Mesenchymal stem cell (in vitro differentiated cells and primary cell): ENCODE results near the gene ATP1A2.

Source experiments
- DNase-seq: peaks from one replicate; pipeline ENCODE4 v3.0.0-alpha.2; 2013
- H2AFZ ChIP-seq: one replicate; pipeline ENCODE4 v1.6.1; 2013; ENCODE audit warnings: low read depth, mild to moderate bottlenecking, control low read depth, inconsistent platforms, low read length, moderate library complexity
- H2AK5ac ChIP-seq: 2 replicates; pipeline ENCODE4 v1.6.1; 2013; ENCODE audit warnings: low read length, moderate library complexity, mild to moderate bottlenecking, inconsistent platforms; ENCODE audit not compliant: severe bottlenecking
- H2BK120ac ChIP-seq: one replicate; pipeline ENCODE4 v1.6.1; 2013; ENCODE audit warnings: low read depth, mild to moderate bottlenecking, inconsistent platforms, low read length, moderate library complexity
- H2BK12ac ChIP-seq, 2 experiments: one replicate each; pipeline ENCODE4 v1.6.1; 2013; ENCODE audit warnings: inconsistent platforms in 2 of 2, low read length in 2 of 2, mild to moderate bottlenecking in 2 of 2, moderate library complexity in 2 of 2, control low read depth in 1 of 2
- H2BK15ac ChIP-seq: one replicate; pipeline ENCODE4 v1.6.1; 2013; ENCODE audit warnings: mild to moderate bottlenecking, low read depth, inconsistent platforms; ENCODE audit not compliant: poor library complexity, severe bottlenecking
- H2BK5ac ChIP-seq: 2 replicates; pipeline ENCODE4 v1.6.1; 2013; ENCODE audit warnings: low read depth, mild to moderate bottlenecking, low read length, control low read depth, inconsistent platforms; ENCODE audit not compliant: poor library complexity, severe bottlenecking
- H3K14ac ChIP-seq, 2 experiments: one replicate each; pipeline ENCODE4 v1.6.1; 2013; ENCODE audit warnings: inconsistent platforms in 2 of 2, low read length in 2 of 2, control low read depth in 1 of 2, mild to moderate bottlenecking in 1 of 2, moderate library complexity in 1 of 2
- H3K18ac ChIP-seq, 2 experiments: one replicate each; pipeline ENCODE4 v1.6.1; 2013; ENCODE audit warnings: inconsistent platforms in 2 of 2, low read length in 2 of 2, control low read depth in 1 of 2, low read depth in 1 of 2, mild to moderate bottlenecking in 1 of 2
- H3K23ac ChIP-seq, 2 experiments: one replicate each; pipeline ENCODE4 v1.6.1; 2013; ENCODE audit warnings: inconsistent platforms in 2 of 2, low read length in 2 of 2, mild to moderate bottlenecking in 2 of 2, moderate library complexity in 2 of 2, control low read depth in 1 of 2
- H3K27ac ChIP-seq: 2 replicates; pipeline ENCODE4 v1.5.1; 2013; ENCODE audit warnings: mild to moderate bottlenecking, moderate library complexity, low read length, control low read depth, inconsistent platforms; ENCODE audit not compliant: poor library complexity, severe bottlenecking
- H3K27me3 ChIP-seq, 2 experiments: 2 replicates each; pipeline versions ENCODE4 v1.6.1 to v1.7.0; 2013; ENCODE audit warnings: low read length in 2 of 2, mild to moderate bottlenecking in 2 of 2, moderate library complexity in 2 of 2, control low read depth in 1 of 2, inconsistent platforms in 1 of 2; ENCODE audit not compliant: control insufficient read depth in 1 of 2, insufficient read depth in 1 of 2
- H3K36me3 ChIP-seq, 2 experiments: 2 replicates each; pipeline versions ENCODE4 v1.6.1 to v1.7.0; 2013; ENCODE audit warnings: low read length in 2 of 2, control low read depth in 1 of 2, inconsistent platforms in 1 of 2, low read depth in 1 of 2, mild to moderate bottlenecking in 1 of 2; ENCODE audit not compliant: insufficient read depth in 2 of 2, control insufficient read depth in 1 of 2
- H3K4ac ChIP-seq, 2 experiments: one replicate each; pipeline ENCODE4 v1.6.1; 2013; ENCODE audit warnings: inconsistent platforms in 2 of 2, low read length in 2 of 2, mild to moderate bottlenecking in 2 of 2, moderate library complexity in 2 of 2, control low read depth in 1 of 2, low read depth in 1 of 2
- H3K4me1 ChIP-seq: 2 replicates; pipeline ENCODE4 v1.6.1; 2013; ENCODE audit warnings: low read depth, low read length, control low read depth; ENCODE audit not compliant: control insufficient read depth, insufficient read depth
- H3K4me2 ChIP-seq: 2 replicates; pipeline ENCODE4 v1.6.1; 2013; ENCODE audit warnings: low read length, mild to moderate bottlenecking, inconsistent platforms; ENCODE audit not compliant: poor library complexity, severe bottlenecking
- H3K4me3 ChIP-seq, 2 experiments: 2 replicates each; pipeline versions ENCODE4 v1.5.1 to v1.7.0; 2013; ENCODE audit warnings: low read length in 2 of 2, mild to moderate bottlenecking in 2 of 2, control low read depth in 1 of 2, low read depth in 1 of 2; ENCODE audit not compliant: insufficient read depth in 1 of 2
- H3K79me1 ChIP-seq: replicated peaks from 2 replicates; pipeline ENCODE4 v1.6.1; 2013; ENCODE audit warnings: mild to moderate bottlenecking, control low read depth, low read length, inconsistent platforms; ENCODE audit not compliant: poor library complexity, severe bottlenecking
- H3K9ac ChIP-seq: 2 replicates; pipeline ENCODE4 v1.7.0; 2013; ENCODE audit warnings: mild to moderate bottlenecking, low read length, moderate library complexity
- H3K9me3 ChIP-seq: 2 replicates; pipeline ENCODE4 v1.7.0; 2013; ENCODE audit warnings: mild to moderate bottlenecking, low read length; ENCODE audit not compliant: control insufficient read depth
- H4K8ac ChIP-seq: one replicate; pipeline ENCODE4 v1.6.1; 2013; ENCODE audit warnings: inconsistent platforms, mild to moderate bottlenecking, low read length, moderate library complexity
- H4K91ac ChIP-seq: one replicate; pipeline ENCODE4 v1.6.1; 2013; ENCODE audit warnings: mild to moderate bottlenecking, low read length, inconsistent platforms
- WGBS: methylation state at CpG from one replicate; pipeline ENCODE4 v1.1.7; 2013; ENCODE audit warnings: mixed read lengths; 5-methylcytosine and 5-hydroxymethylcytosine counted together

The ATP1A2 gene

GRCh38 chr1:160117709-160118183 is 2.2 kb downstream of the ATP1A2 start:
- no peaks in the 10 kb centered on the region for H3K36me3 ChIP-seq
- peaks cover 16% of the 10 kb centered on the region for H3K4me1 ChIP-seq
- peaks cover 51 to 57% of the 10 kb centered on the region in 2 experiments for H3K27me3 ChIP-seq
- H3K18ac ChIP-seq, result no peak overlapping the region
- H2AFZ ChIP-seq, result no peak overlapping the region
- no peak overlapping the region for H2BK12ac ChIP-seq
- no peak overlapping the region for H3K23ac ChIP-seq
- H3K4ac ChIP-seq, result no peak overlapping the region
- no peak overlapping the region for H2BK5ac ChIP-seq
- H4K91ac ChIP-seq, result no peak overlapping the region
- no peak overlapping the region for H3K4me3 ChIP-seq
- H2BK15ac ChIP-seq, result no peak overlapping the region
- no peak overlapping the region for H2AK5ac ChIP-seq
- WGBS, result 38% methylated on average over 5 of the region's 8 CpGs
- H3K4me2 ChIP-seq, result no peak overlapping the region
- H4K8ac ChIP-seq, result no peak overlapping the region
- H2BK120ac ChIP-seq, result no peak overlapping the region
- H3K14ac ChIP-seq, result no peak overlapping the region
- H3K27ac ChIP-seq, result no peak overlapping the region
- H3K79me1 ChIP-seq, result no peaks in the 10 kb centered on the region
- no peak for DNase-seq
- H3K9me3 ChIP-seq, result no peaks in the 10 kb centered on the region
- no peak overlapping the region for H3K9ac ChIP-seq

- Histone ChIP-seq H3K23ac (no peak overlapping the region), H2AK5ac (no peak overlapping the region), H3K9ac (no peak overlapping the region)
These were observed 3.4 kb downstream of the ATP1A2 start for GRCh38 chr1:160118928-160119327.

GRCh38 chr1:160120797-160121196 is 5.2 kb downstream of the ATP1A2 start:
- H3K4me2 ChIP-seq, result no peak overlapping the region
- H3K79me1 ChIP-seq, result no peaks in the 10 kb centered on the region
- no peak overlapping the region for H4K91ac ChIP-seq
- no peak overlapping the region for H2BK12ac ChIP-seq
- H4K8ac ChIP-seq, result no peak overlapping the region
- no peaks in the 10 kb centered on the region for H3K36me3 ChIP-seq
- peaks cover 30% of the 10 kb centered on the region for H3K4me1 ChIP-seq
- no peak overlapping the region for H3K4ac ChIP-seq
- H2BK5ac ChIP-seq, result no peak overlapping the region
- H3K9ac ChIP-seq, result no peak overlapping the region
- H2BK120ac ChIP-seq, result no peak overlapping the region
- no peak overlapping the region for H3K4me3 ChIP-seq
- no peak overlapping the region for H2BK15ac ChIP-seq
- H2AK5ac ChIP-seq, result no peak overlapping the region
- no peak overlapping the region for H3K23ac ChIP-seq
- no peak overlapping the region for H3K14ac ChIP-seq
- H3K9me3 ChIP-seq, result no peaks in the 10 kb centered on the region
- H3K18ac ChIP-seq, result no peak overlapping the region
- 100% methylated on average over 3 of the region's 5 CpGs for WGBS
- H3K27me3 ChIP-seq, result peaks cover 27 to 30% of the 10 kb centered on the region in 2 experiments
- H3K27ac ChIP-seq, result no peak overlapping the region
- no peak for DNase-seq
- H2AFZ ChIP-seq, result no peak overlapping the region

More at GRCh38 chr1:160118928-160119327, 3.4 kb downstream of the ATP1A2 start:
- Histone ChIP-seq H3K27ac (no peak overlapping the region), H3K4me3 (no peak overlapping the region), H2BK120ac (no peak overlapping the region), H2BK15ac (no peak overlapping the region), H3K4ac (no peak overlapping the region), H4K91ac (no peak overlapping the region), H3K27me3 (peaks cover 45 to 49% of the 10 kb centered on the region in 2 experiments), H2BK12ac (no peak overlapping the region), H3K4me2 (no peak overlapping the region), H4K8ac (no peak overlapping the region), H3K14ac (no peak overlapping the region), H2BK5ac (no peak overlapping the region), H3K4me1 (peaks cover 16% of the 10 kb centered on the region), H3K18ac (no peak overlapping the region), H3K36me3 (no peaks in the 10 kb centered on the region), H3K9me3 (no peaks in the 10 kb centered on the region), H2AFZ (no peak overlapping the region), H3K79me1 (no peaks in the 10 kb centered on the region)
- 100% methylated on average over 3 of the region's 3 CpGs for WGBS
- DNase-seq, result no peak

GRCh38 chr1:160121388-160121787 is 5.8 kb downstream of the ATP1A2 start:
- H2AK5ac ChIP-seq, result no peak overlapping the region
- H2BK5ac ChIP-seq, result no peak overlapping the region
- H3K9ac ChIP-seq, result no peak overlapping the region
- H3K36me3 ChIP-seq, result no peaks in the 10 kb centered on the region
- no peak overlapping the region for H2AFZ ChIP-seq
- no peak for DNase-seq
- no peak overlapping the region for H2BK12ac ChIP-seq
- H3K27me3 ChIP-seq, result peaks cover 23 to 24% of the 10 kb centered on the region in 2 experiments
- H3K18ac ChIP-seq, result no peak overlapping the region
- no peaks in the 10 kb centered on the region for H3K9me3 ChIP-seq
- H3K4me3 ChIP-seq, result no peak overlapping the region
- H4K91ac ChIP-seq, result no peak overlapping the region
- H2BK120ac ChIP-seq, result no peak overlapping the region
- H3K4me1 ChIP-seq, result peaks cover 30% of the 10 kb centered on the region
- WGBS, result no CpG with 5 or more reads among the region's 1 CpG
- H3K23ac ChIP-seq, result no peak overlapping the region
- H3K27ac ChIP-seq, result no peak overlapping the region
- H3K4ac ChIP-seq, result no peak overlapping the region
- no peak overlapping the region for H4K8ac ChIP-seq
- H3K4me2 ChIP-seq, result no peak overlapping the region
- H3K14ac ChIP-seq, result no peak overlapping the region
- H3K79me1 ChIP-seq, result no peaks in the 10 kb centered on the region
- peak overlapping the region; percentile 45 for H2BK15ac ChIP-seq
